Renal pelvis (tissue), 4 donors: ENCODE data around the gene TIMM44. TPM values are rescaled to one million over a fixed set of nuclear protein-coding genes. Genes with fewer than 3 reads are reported as not detected.
A peak's percentile ranks its signal among the peaks of the same experiment; 100 is the strongest.

Experiments used
- DNase-seq: peaks from one replicate; pipeline ENCODE4 v3.0.0-alpha.2; 2013
- polyA plus RNA-seq, 3 donors: library from polyadenylated mRNA; unstranded; fragments of 120-200 nt; gene quantifications; one replicate each; pipeline ENCODE4 v1.2.1, GENCODE V29; 2013; ENCODE audit not compliant: insufficient read length in 3 of 3

TIMM44 gene
- polyA plus RNA-seq, 3 donors: 53.5 to 57.0 (median 55.5) TPM

GRCh38 chr19:7979559-7979958, 36.1 kb upstream of the TIMM44 start:
- DNase-seq: no peak

GRCh38 chr19:7979011-7979410, 35.5 kb upstream of the TIMM44 start:
- DNase-seq: no peak

- DNase-seq: no peak
Measured at GRCh38 chr19:7978179-7978825, 34.8 kb upstream of the TIMM44 start.

- no peak for DNase-seq
Measured at GRCh38 chr19:7977723-7978040, 34.2 kb upstream of the TIMM44 start.

- no peak for DNase-seq
Measured at GRCh38 chr19:7977021-7977722, 33.7 kb upstream of the TIMM44 start.

GRCh38 chr19:7976461-7976860, 33.0 kb upstream of the TIMM44 start:
- no peak for DNase-seq

- no peak for DNase-seq
Measured at GRCh38 chr19:7975037-7975436, 31.6 kb upstream of the TIMM44 start.

GRCh38 chr19:7973883-7974282, 30.4 kb upstream of the TIMM44 start:
- no peak for DNase-seq

GRCh38 chr19:7971553-7972520, 28.4 kb upstream of the TIMM44 start:
- no peak for DNase-seq

GRCh38 chr19:7970716-7971448, 27.4 kb upstream of the TIMM44 start:
- peak; percentile 30 for DNase-seq

- no peak for DNase-seq
Measured at GRCh38 chr19:7969555-7969939, 26.1 kb upstream of the TIMM44 start.

GRCh38 chr19:7968796-7969554, 25.5 kb upstream of the TIMM44 start:
- no peak for DNase-seq

GRCh38 chr19:7968008-7968795, 24.7 kb upstream of the TIMM44 start:
- no peak for DNase-seq

GRCh38 chr19:7965921-7966665, 22.6 kb upstream of the TIMM44 start:
- DNase-seq: no peak

GRCh38 chr19:7965259-7965841, 21.9 kb upstream of the TIMM44 start:
- DNase-seq: no peak

- no peak for DNase-seq
Measured at GRCh38 chr19:7963566-7963965, 20.1 kb upstream of the TIMM44 start.

- no peak for DNase-seq
Measured at GRCh38 chr19:7962644-7963268, 19.3 kb upstream of the TIMM44 start.

GRCh38 chr19:7961920-7962626, 18.6 kb upstream of the TIMM44 start:
- no peak for DNase-seq
